Peyer's patch (tissue), 4 donors: Measurements from ENCODE around the gene DCDC2. TPM values are rescaled to one million over a fixed set of nuclear protein-coding genes. Genes with fewer than 3 reads are reported as not detected.
A peak's percentile ranks its signal among the peaks of the same experiment; 100 is the strongest.

Experiments
- DNase-seq, 3 donors: peaks; one replicate each; pipeline ENCODE4 v3.0.0-alpha.2; 2017 to 2019
- H3K27ac ChIP-seq, 4 donors: fragments of 200-600 bp; sonication (generic); one replicate each; pipeline ENCODE4 v1.5.1; 2016 to 2019
- H3K27me3 ChIP-seq, 2 donors: fragments of 200-600 bp; sonication (generic); one replicate each; pipeline ENCODE4 v1.5.1; 2019
- H3K36me3 ChIP-seq, 3 donors: fragments of 200-600 bp; sonication (generic); one replicate each; pipeline ENCODE4 v1.5.1; 2016 to 2019
- H3K4me1 ChIP-seq, 4 donors: fragments of 200-600 bp; sonication (generic); one replicate each; pipeline ENCODE4 v1.5.1; 2016 to 2019
- H3K4me3 ChIP-seq, 4 donors: fragments of 200-600 bp; sonication (generic); 1 replicate in 3 of 4; 2 replicates in 1 of 4; pipeline ENCODE4 v1.5.1; 2016 to 2019; ENCODE audit warnings: mild to moderate bottlenecking in 1 of 4
- H3K9me3 ChIP-seq, 4 donors: fragments of 200-600 bp; sonication (generic); one replicate each; pipeline ENCODE4 v1.5.1; 2016 to 2019; ENCODE audit warnings: mild to moderate bottlenecking in 1 of 4
- POLR2A ChIP-seq, 2 donors: fragments of 450-650 bp; IDR thresholded peaks; one replicate each; pipeline ENCODE4 v1.5.1; 2017; ENCODE audit warnings: antibody characterized with exemption in 2 of 2, mild to moderate bottlenecking in 2 of 2, moderate library complexity in 2 of 2
- total RNA-seq, 4 donors: library from RNA; depleted of rRNA; stranded (reverse); fragments of >200 nt; gene quantifications; one replicate each; pipeline ENCODE4 v1.1.0, GENCODE V29; 2016
- TF ChIP-seq, protein P1 (sequence below), 6 experiments: fragments of 450-650 bp in 4 of 6; fragments of 200-600 bp in 2 of 6; sonication (generic) in 1 of 6; IDR thresholded peaks; one replicate each; pipeline ENCODE4 v1.5.1; 2017 to 2019; ENCODE audit warnings: antibody characterized with exemption in 6 of 6, mild to moderate bottlenecking in 3 of 6, moderate library complexity in 1 of 6

Gene DCDC2
- total RNA-seq, 4 donors from 2014 or later, result 0.27 to 3.3 (median 0.63) TPM

DNA sequence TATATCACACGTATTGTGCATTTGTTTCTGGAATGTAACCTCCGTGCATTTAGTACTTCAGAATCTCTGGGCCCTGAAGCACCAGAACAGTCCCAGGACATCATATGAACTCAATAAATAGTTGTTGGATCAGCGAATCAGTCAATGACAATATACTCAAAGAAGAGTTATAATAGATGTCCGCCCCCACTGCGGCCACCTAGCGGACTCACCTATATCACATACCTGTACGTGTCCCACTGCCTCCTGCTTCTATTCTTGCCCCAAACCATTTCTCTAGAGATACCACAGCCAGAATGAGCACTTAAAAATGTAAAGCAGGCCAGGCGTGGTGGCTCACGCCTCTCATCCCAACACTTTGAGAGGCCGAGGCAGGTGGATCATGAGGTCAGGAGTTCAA, 73.9 kb downstream of the DCDC2 start:
- no peak for TF ChIP-seq POLR2A (IDR thresholded peaks at IDR 0.05)
- TF ChIP-seq, protein P1, sequence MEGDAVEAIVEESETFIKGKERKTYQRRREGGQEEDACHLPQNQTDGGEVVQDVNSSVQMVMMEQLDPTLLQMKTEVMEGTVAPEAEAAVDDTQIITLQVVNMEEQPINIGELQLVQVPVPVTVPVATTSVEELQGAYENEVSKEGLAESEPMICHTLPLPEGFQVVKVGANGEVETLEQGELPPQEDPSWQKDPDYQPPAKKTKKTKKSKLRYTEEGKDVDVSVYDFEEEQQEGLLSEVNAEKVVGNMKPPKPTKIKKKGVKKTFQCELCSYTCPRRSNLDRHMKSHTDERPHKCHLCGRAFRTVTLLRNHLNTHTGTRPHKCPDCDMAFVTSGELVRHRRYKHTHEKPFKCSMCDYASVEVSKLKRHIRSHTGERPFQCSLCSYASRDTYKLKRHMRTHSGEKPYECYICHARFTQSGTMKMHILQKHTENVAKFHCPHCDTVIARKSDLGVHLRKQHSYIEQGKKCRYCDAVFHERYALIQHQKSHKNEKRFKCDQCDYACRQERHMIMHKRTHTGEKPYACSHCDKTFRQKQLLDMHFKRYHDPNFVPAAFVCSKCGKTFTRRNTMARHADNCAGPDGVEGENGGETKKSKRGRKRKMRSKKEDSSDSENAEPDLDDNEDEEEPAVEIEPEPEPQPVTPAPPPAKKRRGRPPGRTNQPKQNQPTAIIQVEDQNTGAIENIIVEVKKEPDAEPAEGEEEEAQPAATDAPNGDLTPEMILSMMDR (IDR thresholded peaks at IDR 0.05), result no peak
- Histone ChIP-seq H3K4me1 (peaks cover 0 to 9% (median 0%) of the 10 kb centered on the region in 4 donors), H3K4me3 (no peak overlapping the region), H3K27me3 (no peaks in the 10 kb centered on the region), H3K36me3 (no peaks in the 10 kb centered on the region), H3K27ac (no peak overlapping the region), H3K9me3 (no peaks in the 10 kb centered on the region)
- no peak for DNase-seq

DNA sequence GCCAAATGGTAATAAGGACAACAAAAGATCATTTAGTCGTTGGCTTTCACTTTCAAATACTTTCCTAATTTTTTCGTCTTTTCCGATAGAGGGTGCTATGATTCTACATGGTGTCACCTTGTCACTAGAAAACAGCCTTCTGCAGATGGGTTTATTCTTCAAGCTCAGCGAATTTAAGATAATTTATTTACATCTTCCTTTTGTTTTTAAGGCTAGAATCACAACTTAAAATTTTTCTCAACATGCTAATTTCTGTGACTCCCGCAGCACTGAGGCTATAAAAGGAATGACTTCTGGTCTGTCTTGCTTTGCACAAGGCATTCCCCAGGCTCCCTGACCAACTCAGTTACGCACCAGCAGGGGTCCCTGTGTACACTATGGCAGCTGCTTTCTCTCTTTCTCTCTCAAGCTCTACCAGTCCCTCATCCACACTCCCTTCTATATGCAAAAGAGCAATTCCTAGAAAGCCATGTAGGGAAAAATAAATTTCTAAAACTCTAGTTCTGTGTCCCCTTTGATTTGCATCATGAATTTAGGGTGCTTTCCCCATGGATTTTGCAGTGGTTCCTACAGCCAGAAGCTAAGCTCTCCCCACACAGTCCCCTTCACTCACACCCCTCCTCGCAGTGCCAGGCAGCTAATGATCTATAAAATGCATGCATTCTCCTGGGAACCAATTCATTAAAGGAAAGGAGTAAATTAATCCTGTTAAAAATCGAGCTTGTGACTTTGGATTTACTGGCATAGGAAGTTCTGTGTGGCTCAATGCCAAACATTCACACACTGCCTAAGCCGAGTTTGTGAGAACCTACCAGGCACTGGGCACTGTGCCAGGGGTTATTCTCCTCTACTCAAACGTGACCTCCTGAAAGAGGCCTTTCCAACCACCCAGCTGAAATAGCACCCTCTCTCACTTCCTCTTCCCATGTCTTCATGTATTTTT, 74.5 kb downstream of the DCDC2 start:
- H3K27me3 ChIP-seq, result no peaks in the 10 kb centered on the region
- no peak overlapping the region for H3K4me3 ChIP-seq
- H3K9me3 ChIP-seq, result no peaks in the 10 kb centered on the region
- H3K36me3 ChIP-seq, result no peaks in the 10 kb centered on the region
- H3K27ac ChIP-seq, result no peak overlapping the region
- peaks cover 0 to 9% (median 0%) of the 10 kb centered on the region in 4 donors for H3K4me1 ChIP-seq
- no peak for TF ChIP-seq POLR2A (IDR thresholded peaks at IDR 0.05)
- TF ChIP-seq, protein P1 (IDR thresholded peaks at IDR 0.05), result peak in 4 of 6 experiments; percentile 19 to 51 (median 49)
- DNase-seq, result peak in 2 of 3 donors; percentile 19 to 72

DNA sequence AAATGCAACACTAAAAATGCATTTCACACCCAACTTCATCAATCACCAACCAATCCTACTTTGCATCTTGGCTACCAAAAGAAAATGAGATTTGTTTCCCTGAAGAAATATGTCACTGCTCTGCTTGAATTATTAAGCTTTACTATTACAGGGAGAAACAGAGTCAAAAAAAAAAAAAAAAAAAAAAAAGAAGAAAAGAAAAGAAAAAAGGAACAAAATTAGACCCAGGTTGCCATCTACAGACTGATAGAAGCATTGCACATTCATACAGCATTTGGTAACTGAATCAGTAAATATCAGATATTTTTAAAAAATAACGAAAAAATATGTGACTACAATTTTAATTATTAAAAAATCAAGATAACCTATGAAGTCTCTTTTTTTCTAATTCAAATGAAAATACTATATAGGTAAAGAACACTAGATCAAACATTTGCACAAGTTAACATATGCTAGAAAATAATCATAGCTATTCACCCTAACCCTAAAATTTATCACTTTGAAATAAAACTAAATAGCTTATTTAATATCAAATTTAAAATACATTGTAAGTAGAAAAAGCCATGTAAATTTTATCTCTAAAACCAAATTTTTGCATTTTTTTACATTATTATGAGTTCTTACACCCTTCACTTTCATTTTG, 83.3 kb downstream of the DCDC2 start:
- TF ChIP-seq, protein P1 (IDR thresholded peaks at IDR 0.05), result peak in 3 of 6 experiments; percentile 13 to 43 (median 26)
- TF ChIP-seq POLR2A (IDR thresholded peaks at IDR 0.05), result no peak
- no peaks in the 10 kb centered on the region for H3K4me1 ChIP-seq
- no peak overlapping the region for H3K4me3 ChIP-seq
- H3K36me3 ChIP-seq, result no peaks in the 10 kb centered on the region
- no peaks in the 10 kb centered on the region for H3K9me3 ChIP-seq
- H3K27me3 ChIP-seq, result no peaks in the 10 kb centered on the region
- DNase-seq, result no peak
- H3K27ac ChIP-seq, result no peak overlapping the region

DNA sequence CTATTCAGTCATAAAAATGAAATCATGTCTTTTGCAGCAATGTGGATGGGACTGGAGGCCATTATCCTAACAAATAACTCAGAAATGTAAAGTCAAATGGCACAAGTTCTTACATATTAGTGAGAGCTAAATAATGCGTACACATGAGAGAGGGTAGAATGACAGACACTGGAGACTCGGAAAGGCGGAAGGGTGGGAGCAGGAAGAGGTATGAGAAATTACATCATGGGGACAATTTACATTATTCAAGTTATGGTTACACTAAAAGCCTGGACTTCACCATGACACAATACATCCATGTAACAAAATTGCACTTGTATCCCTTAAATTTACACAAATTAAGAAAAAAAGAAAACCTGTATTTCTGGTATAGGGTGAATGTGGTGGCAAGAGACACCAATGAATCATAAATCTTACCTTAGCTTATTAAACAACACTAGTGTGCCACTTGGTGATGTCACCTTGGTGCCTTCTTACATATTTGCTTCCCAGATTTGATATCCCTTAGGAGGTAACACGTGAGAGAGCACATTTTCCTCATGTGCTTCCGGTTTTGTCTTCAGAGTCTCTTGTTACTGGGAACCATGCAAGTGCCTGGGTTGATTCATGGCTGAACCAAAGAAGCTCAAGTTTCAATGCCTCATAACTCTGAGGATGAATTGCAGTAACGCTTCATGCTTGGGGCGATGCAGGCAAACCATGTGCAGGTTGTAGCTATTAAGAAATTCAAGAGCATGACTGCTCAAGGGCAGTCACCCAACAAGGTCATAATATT, 84.6 kb downstream of the DCDC2 start:
- Histone ChIP-seq H3K9me3 (no peaks in the 10 kb centered on the region), H3K4me3 (no peak overlapping the region), H3K36me3 (no peaks in the 10 kb centered on the region), H3K4me1 (no peaks in the 10 kb centered on the region), H3K27me3 (no peaks in the 10 kb centered on the region), H3K27ac (no peak overlapping the region)
- no peak for TF ChIP-seq POLR2A (IDR thresholded peaks at IDR 0.05)
- TF ChIP-seq, protein P1 (IDR thresholded peaks at IDR 0.05), result no peak
- DNase-seq, result no peak

DNA sequence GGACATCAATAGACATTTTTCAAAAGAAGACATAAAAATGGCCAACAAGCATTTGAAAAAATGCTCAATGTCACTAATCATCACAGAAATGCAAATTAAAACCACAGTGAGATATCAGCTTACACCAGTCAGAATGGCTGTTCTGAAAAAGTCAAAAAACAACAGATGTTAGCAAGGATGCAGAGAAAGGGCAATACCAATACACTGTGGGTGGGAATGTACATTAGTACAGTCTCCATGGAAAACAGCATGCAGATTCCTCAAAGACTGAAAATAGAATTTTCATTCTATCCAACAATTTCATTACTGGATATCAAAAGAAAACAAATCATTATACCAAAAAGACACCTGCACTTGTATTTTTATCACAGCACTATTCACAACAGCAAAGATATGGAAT, 85.3 kb downstream of the DCDC2 start:
- no peaks in the 10 kb centered on the region for H3K36me3 ChIP-seq
- DNase-seq, result no peak
- no peak overlapping the region for H3K4me3 ChIP-seq
- no peaks in the 10 kb centered on the region for H3K4me1 ChIP-seq
- TF ChIP-seq, protein P1 (IDR thresholded peaks at IDR 0.05), result no peak
- no peak for TF ChIP-seq POLR2A (IDR thresholded peaks at IDR 0.05)
- no peaks in the 10 kb centered on the region for H3K9me3 ChIP-seq
- no peak overlapping the region for H3K27ac ChIP-seq
- no peaks in the 10 kb centered on the region for H3K27me3 ChIP-seq
